GM18499 (cell line): ENCODE results near the gene NBPF26.
"Not testable (repeated sequence)": the region's sequence is repeated elsewhere in the genome, so short reads cannot be mapped to it uniquely, and the experiment has no call there.

ENCODE experiments used
- ATAC-seq: cut with Tn5 transposase; IDR thresholded peaks from one replicate; pipeline ENCODE4 v1.9.1; 2021; ENCODE audit warnings: moderate number of reproducible peaks; ENCODE audit not compliant: insufficient read depth, unreplicated experiment

The NBPF26 gene

GRCh38 chr1:120850537-120851421, 127.0 kb downstream of the NBPF26 start:
- not testable (repeated sequence) for ATAC-seq

DNA sequence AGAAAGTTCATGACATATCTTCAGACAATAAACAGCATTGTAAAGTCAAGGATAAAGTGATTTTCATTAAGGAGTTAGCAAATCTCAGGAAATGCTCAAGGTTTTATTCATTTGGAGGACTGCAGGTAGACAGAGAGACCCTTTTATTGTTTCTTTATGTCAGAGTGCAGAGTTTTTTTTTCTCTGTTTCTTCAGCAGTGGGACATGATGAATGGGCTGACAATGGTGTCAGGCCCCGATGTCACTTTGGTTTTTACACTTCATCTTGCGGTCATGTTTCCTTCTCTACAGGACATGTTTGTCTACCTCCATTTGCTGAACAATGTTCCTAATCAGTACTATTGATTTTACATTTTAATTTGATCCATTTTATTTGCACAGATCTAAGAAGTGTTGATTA, 134.4 kb downstream of the NBPF26 start:
- not testable (repeated sequence) for ATAC-seq

GRCh38 chr1:120859615-120860234, 136.0 kb downstream of the NBPF26 start:
- ATAC-seq = not testable (repeated sequence)

- not testable (repeated sequence) for ATAC-seq
These were observed 154.5 kb downstream of the NBPF26 start for GRCh38 chr1:120878206-120878605.

GRCh38 chr1:120880056-120880455, 156.3 kb downstream of the NBPF26 start:
- ATAC-seq = not testable (repeated sequence)

GRCh38 chr1:120881934-120882333, 158.2 kb downstream of the NBPF26 start:
- ATAC-seq = not testable (repeated sequence)
